ENCODE results near the gene CEP19. TPM values are rescaled to one million over a fixed set of nuclear protein-coding genes. Genes with fewer than 3 reads are reported as not detected.

Gene CEP19, protein sequence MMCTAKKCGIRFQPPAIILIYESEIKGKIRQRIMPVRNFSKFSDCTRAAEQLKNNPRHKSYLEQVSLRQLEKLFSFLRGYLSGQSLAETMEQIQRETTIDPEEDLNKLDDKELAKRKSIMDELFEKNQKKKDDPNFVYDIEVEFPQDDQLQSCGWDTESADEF
- total RNA-seq (1.5 TPM), polyA plus RNA-seq (ENCODE audit: insufficient read depth, low read depth, low replicate concordance) (2.6 TPM)
- long read RNA-seq, donor 1, partial matches to known transcripts = 13 of 14 reads
- long read RNA-seq, donor 1, other reads (novel, unspliced or antisense) = 0 of 14 reads
- long read RNA-seq, donor 2, partial matches to known transcripts = 0 of 1 reads
- long read RNA-seq, donor 2, other reads (novel, unspliced or antisense) = 0 of 1 reads
- long read RNA-seq, donor 3, partial matches to known transcripts = 0 of 2 reads
- long read RNA-seq, donor 3, other reads (novel, unspliced or antisense) = 0 of 2 reads
- long read RNA-seq, donor 4, partial matches to known transcripts = 0 of 1 reads
- long read RNA-seq, donor 4, other reads (novel, unspliced or antisense) = 0 of 1 reads
- long read RNA-seq, donor 5 = 0 reads
- long read RNA-seq, donor 6 = 0 reads
- long read RNA-seq, donor 7, partial matches to known transcripts = 0 of 1 reads
- long read RNA-seq, donor 7, other reads (novel, unspliced or antisense) = 1 of 1 reads
- long read RNA-seq, donor 8, partial matches to known transcripts = 0 of 1 reads
- long read RNA-seq, donor 8, other reads (novel, unspliced or antisense) = 0 of 1 reads
- long read RNA-seq, donor 9 = 0 reads
- long read RNA-seq, donor 10, partial matches to known transcripts = 0 of 4 reads
- long read RNA-seq, donor 10, other reads (novel, unspliced or antisense) = 0 of 4 reads

DNA sequence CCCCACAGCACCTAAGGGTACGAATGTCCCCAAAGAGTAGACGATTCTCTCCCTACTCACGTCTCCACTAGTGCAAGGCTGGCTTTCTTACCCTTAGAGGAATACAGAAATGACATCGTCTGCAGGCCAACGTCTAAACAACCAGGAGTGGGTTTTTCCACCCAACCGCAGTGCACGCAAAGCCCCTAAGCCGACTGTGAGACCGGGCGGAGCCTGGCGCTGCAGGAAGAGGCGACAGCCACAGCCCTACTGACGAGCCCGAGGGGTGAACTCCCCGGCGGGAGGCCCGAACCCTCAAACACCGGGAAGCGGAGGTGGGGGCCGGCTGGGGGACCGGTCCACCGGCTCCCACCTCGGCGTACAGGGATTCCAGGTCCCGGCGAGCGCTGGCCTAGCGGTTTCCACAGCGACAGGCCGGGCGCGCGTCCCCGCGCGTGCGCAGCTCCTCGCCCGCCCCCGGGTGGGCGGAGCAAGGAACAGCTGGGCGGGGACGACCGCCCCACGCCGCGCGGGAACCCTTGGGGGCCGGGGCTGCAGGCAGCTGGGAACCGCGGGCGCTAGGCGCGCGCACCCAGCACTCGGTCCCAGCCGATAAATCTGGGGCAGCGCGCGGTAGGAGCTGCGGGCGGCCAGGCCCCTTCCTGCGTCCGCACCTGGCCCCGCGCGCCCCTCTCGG, at the start of gene CEP19, which contains the start of gene PIGX:
Gene CEP19, minus strand, starts transcription at position 413 of the 676 bp plus-strand sequence. CDS start 3,593 bp downstream, outside the sequence.
Gene PIGX, plus strand, starts transcription at position 540 of the 676 bp plus-strand sequence.
- Histone ChIP-seq H3K36me3 (ENCODE audit: control insufficient read depth in 2 of 3, insufficient read depth in 3 of 3, low read length in 3 of 3) (no peaks in the 10 kb centered on the region), H3K27ac (ENCODE audit: low read depth in 2 of 2, low read length in 2 of 2) (peak within 1 kb of the TSS; percentile 80 to 83), H3K9me3 (ENCODE audit: control insufficient read depth in 2 of 3, insufficient read depth in 1 of 3, low read length in 3 of 3) (no peaks in the 10 kb centered on the region), H3K9ac (ENCODE audit: low read length in 3 of 3) (peak within 1 kb of the TSS; percentile 78 to 87 (median 85)), H3K4me3 (ENCODE audit: low read length in 3 of 3) (peak within 1 kb of the TSS; percentile 85 to 99 (median 88)), H3K4me1 (ENCODE audit: control insufficient read depth in 2 of 3, insufficient read depth in 2 of 3, low read depth in 1 of 3, low read length in 3 of 3) (peaks cover 0 to 7% (median 0%) of the 10 kb centered on the region in 3 donors), H3K27me3 (ENCODE audit: control insufficient read depth, insufficient read depth, low read length) (no peaks in the 10 kb centered on the region)
- TF ChIP-seq, protein P1, sequence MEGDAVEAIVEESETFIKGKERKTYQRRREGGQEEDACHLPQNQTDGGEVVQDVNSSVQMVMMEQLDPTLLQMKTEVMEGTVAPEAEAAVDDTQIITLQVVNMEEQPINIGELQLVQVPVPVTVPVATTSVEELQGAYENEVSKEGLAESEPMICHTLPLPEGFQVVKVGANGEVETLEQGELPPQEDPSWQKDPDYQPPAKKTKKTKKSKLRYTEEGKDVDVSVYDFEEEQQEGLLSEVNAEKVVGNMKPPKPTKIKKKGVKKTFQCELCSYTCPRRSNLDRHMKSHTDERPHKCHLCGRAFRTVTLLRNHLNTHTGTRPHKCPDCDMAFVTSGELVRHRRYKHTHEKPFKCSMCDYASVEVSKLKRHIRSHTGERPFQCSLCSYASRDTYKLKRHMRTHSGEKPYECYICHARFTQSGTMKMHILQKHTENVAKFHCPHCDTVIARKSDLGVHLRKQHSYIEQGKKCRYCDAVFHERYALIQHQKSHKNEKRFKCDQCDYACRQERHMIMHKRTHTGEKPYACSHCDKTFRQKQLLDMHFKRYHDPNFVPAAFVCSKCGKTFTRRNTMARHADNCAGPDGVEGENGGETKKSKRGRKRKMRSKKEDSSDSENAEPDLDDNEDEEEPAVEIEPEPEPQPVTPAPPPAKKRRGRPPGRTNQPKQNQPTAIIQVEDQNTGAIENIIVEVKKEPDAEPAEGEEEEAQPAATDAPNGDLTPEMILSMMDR (IDR thresholded peaks at IDR 0.05; ENCODE audit: borderline replicate concordance, extremely low read depth, insufficient read depth) = peak; percentile 3
- DNase-seq (peak; percentile 90 to 96 (median 94)), FAIRE-seq (no peak)
- intact Hi-C loops (cut with DNase I) = no loop called here

DNA sequence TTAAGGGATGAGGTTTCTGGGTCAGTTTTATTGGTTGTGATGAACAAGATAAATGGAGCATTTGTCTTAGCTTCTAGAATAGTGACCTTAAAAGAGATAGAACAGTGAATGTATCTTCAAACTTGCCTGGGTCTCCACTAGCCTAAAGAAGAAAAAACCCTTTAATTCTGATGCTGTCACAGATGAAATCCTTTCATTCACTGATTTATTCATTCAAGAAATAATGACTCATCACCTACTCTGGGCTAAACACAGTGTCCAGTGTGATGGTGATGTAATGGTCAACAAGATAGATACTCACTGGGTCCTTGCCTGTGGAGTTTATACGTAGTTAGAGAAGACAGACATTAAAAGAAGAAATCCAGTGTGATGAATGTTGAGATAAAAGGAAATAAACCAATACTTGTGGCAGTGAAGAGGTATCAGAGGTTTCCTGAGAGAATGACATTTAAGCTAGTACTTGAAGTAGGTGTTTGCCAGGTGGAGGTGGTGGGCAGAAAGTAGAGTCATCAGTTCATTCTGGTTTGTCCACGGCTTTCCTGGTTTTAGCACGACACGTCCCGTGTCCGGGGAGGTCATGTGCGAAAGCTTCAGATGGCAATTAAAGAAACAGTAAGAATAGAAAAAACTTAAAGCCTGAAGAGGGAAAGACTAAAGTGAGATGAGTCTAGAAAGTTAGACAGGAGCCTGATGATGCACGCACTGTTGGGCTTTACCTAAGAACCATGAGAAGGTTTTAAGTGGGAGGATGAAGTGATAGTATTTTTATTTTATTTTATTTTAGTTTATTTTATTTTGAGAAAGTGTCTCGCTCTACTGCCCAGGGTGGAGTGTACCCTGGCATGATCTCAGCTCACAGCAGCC, 46.1 kb upstream of the CEP19 start:
- no peaks in the 10 kb centered on the region for H3K27me3 ChIP-seq (ENCODE audit: control insufficient read depth, insufficient read depth, low read length)
- no peak for DNase-seq
- TF ChIP-seq, protein P1 (IDR thresholded peaks at IDR 0.05; ENCODE audit: borderline replicate concordance, extremely low read depth, insufficient read depth) = no peak
- H3K27ac ChIP-seq (ENCODE audit: low read depth in 2 of 2, low read length in 2 of 2) = no peak overlapping the region
- no peak overlapping the region for H3K4me3 ChIP-seq (ENCODE audit: low read length in 3 of 3)
- FAIRE-seq = no peak
- no peak overlapping the region for H3K9ac ChIP-seq (ENCODE audit: low read length in 3 of 3)
- H3K9me3 ChIP-seq (ENCODE audit: control insufficient read depth in 2 of 3, insufficient read depth in 1 of 3, low read length in 3 of 3) = peaks cover 0 to 7% (median 0%) of the 10 kb centered on the region in 3 donors
- peaks cover 0 to 3% (median 0%) of the 10 kb centered on the region in 3 donors for H3K4me1 ChIP-seq (ENCODE audit: control insufficient read depth in 2 of 3, insufficient read depth in 2 of 3, low read depth in 1 of 3, low read length in 3 of 3)
- intact Hi-C loops (cut with DNase I) = no loop called here
- H3K36me3 ChIP-seq (ENCODE audit: control insufficient read depth in 2 of 3, insufficient read depth in 3 of 3, low read length in 3 of 3) = peaks cover 0 to 3% (median 0%) of the 10 kb centered on the region in 3 donors

DNA sequence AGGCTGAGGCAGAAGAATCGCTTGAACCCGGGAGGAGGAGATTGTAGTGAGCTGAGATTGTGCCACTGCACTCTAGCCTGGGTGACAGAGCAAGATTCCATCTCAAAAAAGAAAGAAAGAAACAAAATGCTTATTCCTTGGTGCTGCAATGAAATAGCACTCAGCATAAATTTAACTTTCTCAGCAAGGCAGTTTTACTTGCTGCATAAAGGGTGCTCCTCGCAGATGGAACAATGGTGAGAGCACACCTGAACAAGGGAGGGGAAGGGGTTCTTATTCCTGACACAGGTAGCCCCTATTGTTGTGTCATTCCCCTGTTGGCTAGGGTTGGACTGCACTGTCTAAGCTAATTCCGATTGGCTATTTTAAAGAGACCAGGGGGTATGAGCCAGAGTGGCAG, 44.7 kb upstream of the CEP19 start:
- TF ChIP-seq, protein P1 (IDR thresholded peaks at IDR 0.05; ENCODE audit: borderline replicate concordance, extremely low read depth, insufficient read depth) = no peak
- FAIRE-seq = no peak

More for the DNA sequence above, 44.7 kb upstream of the CEP19 start:
- Histone ChIP-seq H3K9ac (ENCODE audit: low read length in 3 of 3) (no peak overlapping the region), H3K9me3 (ENCODE audit: control insufficient read depth in 2 of 3, insufficient read depth in 1 of 3, low read length in 3 of 3) (peaks cover 0 to 7% (median 0%) of the 10 kb centered on the region in 3 donors), H3K4me3 (ENCODE audit: low read length in 3 of 3) (no peak overlapping the region), H3K27me3 (ENCODE audit: control insufficient read depth, insufficient read depth, low read length) (no peaks in the 10 kb centered on the region), H3K27ac (ENCODE audit: low read depth in 2 of 2, low read length in 2 of 2) (no peak overlapping the region), H3K4me1 (ENCODE audit: control insufficient read depth in 2 of 3, insufficient read depth in 2 of 3, low read depth in 1 of 3, low read length in 3 of 3) (peaks cover 0 to 3% (median 0%) of the 10 kb centered on the region in 3 donors), H3K36me3 (ENCODE audit: control insufficient read depth in 2 of 3, insufficient read depth in 3 of 3, low read length in 3 of 3) (peaks cover 0 to 3% (median 0%) of the 10 kb centered on the region in 3 donors)
- intact Hi-C loops (cut with DNase I) = no loop called here
- DNase-seq = no peak

Measured in kidney (tissue), 22 donors.